B cell (primary cell): ENCODE results near the gene SYCE3. TPM values are rescaled to one million over a fixed set of nuclear protein-coding genes. Genes with fewer than 3 reads are reported as not detected.
A peak's percentile ranks its signal among the peaks of the same experiment; 100 is the strongest.

ENCODE experiments used
- ATAC-seq: fragments of 200-7000 bp; cut with Tn5 transposase; one replicate; pipeline ENCODE4 v1.10.0; 2021; ENCODE audit warnings: low read depth, mild to moderate bottlenecking, moderate number of reproducible peaks, moderate library complexity
- CTCF ChIA-PET: fragments of 350-600 bp; sonication (Branson Sonifier 250); formaldehyde crosslinking; loops from one replicate; lab custom pipeline; 2021; ENCODE audit warnings: antibody characterized with exemption, inconsistent platforms; lab: Charles Lee
- POLR2A ChIA-PET: fragments of 350-600 bp; sonication (Branson Sonifier 250); formaldehyde crosslinking; loops from one replicate; lab custom pipeline; 2021; ENCODE audit warnings: antibody characterized with exemption; lab: Charles Lee
- DNase-seq: peaks from one replicate; pipeline ENCODE4 v3.0.0; 2013
- H2AFZ ChIP-seq: 2 replicates; pipeline ENCODE4 v1.6.1; 2012; ENCODE audit warnings: mild to moderate bottlenecking, low read depth, low read length; ENCODE audit not compliant: insufficient read depth, poor library complexity, severe bottlenecking
- H3K27ac ChIP-seq, 2 donors: 1 replicate in 1 of 2; 2 replicates in 1 of 2; pipeline ENCODE4 v1.5.1; 2012 to 2013; ENCODE audit warnings: low read length in 2 of 2, mild to moderate bottlenecking in 2 of 2, moderate library complexity in 1 of 2
- H3K27me3 ChIP-seq, 4 experiments: fragments of 200-600 bp in 1 of 4; sonication (generic) in 1 of 4; replicated peaks in 1 of 4; 1 replicate in 2 of 4; 2 replicates in 2 of 4; pipeline versions ENCODE4 v1.6.1 to v1.7.0; 2013 to 2016; ENCODE audit warnings: low read length in 3 of 4, mild to moderate bottlenecking in 2 of 4, mixed read lengths in 1 of 4, moderate library complexity in 1 of 4; ENCODE audit not compliant: insufficient read depth in 4 of 4, control insufficient read depth in 3 of 4; ENCODE audit errors: control extremely low read depth in 1 of 4
- H3K36me3 ChIP-seq, 2 experiments: replicated peaks in 1 of 2; 1 replicate in 1 of 2; 2 replicates in 1 of 2; pipeline versions ENCODE4 v1.6.1 to v1.7.1; 2013; ENCODE audit warnings: low read length in 1 of 2; ENCODE audit not compliant: insufficient read depth in 2 of 2, control insufficient read depth in 1 of 2; ENCODE audit errors: control extremely low read depth in 1 of 2, extremely low read depth in 1 of 2
- H3K4me1 ChIP-seq, 2 donors: fragments of 200-600 bp in 1 of 2; sonication (generic) in 1 of 2; 1 replicate in 1 of 2; 2 replicates in 1 of 2; pipeline versions ENCODE4 v1.5.1 to v1.6.1; 2013 to 2017; ENCODE audit warnings: low read length in 2 of 2; ENCODE audit not compliant: control insufficient read depth in 2 of 2, insufficient read depth in 2 of 2
- H3K4me2 ChIP-seq: replicated peaks from 2 replicates; pipeline ENCODE3; 2012; ENCODE audit warnings: mild to moderate bottlenecking, low read depth, low read length; ENCODE audit not compliant: poor library complexity, severe bottlenecking
- H3K4me3 ChIP-seq, 5 experiments: fragments of 200-600 bp in 1 of 5; sonication (generic) in 1 of 5; 1 replicate in 3 of 5; 2 replicates in 2 of 5; pipeline versions ENCODE4 v1.5.1 to v1.7.0; 2011 to 2016; ENCODE audit warnings: low read length in 4 of 5, mild to moderate bottlenecking in 4 of 5, low read depth in 2 of 5, control low read depth in 1 of 5, moderate library complexity in 1 of 5; ENCODE audit not compliant: insufficient read depth in 1 of 5; ENCODE audit errors: control extremely low read depth in 1 of 5, extremely low read depth in 1 of 5
- H3K79me2 ChIP-seq: fragments of 200-600 bp; sonication (generic); one replicate; pipeline ENCODE4 v1.6.0; 2016; ENCODE audit warnings: low read length; ENCODE audit not compliant: control insufficient read depth, insufficient read depth
- H3K9ac ChIP-seq: fragments of 200-600 bp; sonication (generic); 2 replicates; pipeline ENCODE4 v1.6.1; 2017; ENCODE audit warnings: mild to moderate bottlenecking, low read length, moderate library complexity
- H3K9me3 ChIP-seq, 3 donors: one replicate each; pipeline versions ENCODE4 v1.6.1 to v1.7.1; 2013; ENCODE audit warnings: low read length in 2 of 3; ENCODE audit not compliant: control insufficient read depth in 2 of 3, insufficient read depth in 1 of 3; ENCODE audit errors: control extremely low read depth in 1 of 3
- H4K20me1 ChIP-seq: 2 replicates; pipeline ENCODE4 v1.6.0; 2012; ENCODE audit warnings: mild to moderate bottlenecking, low read length; ENCODE audit not compliant: insufficient read depth, control insufficient read depth, poor library complexity, severe bottlenecking
- H3K27ac Mint-ChIP-seq: one replicate; pipeline ENCODE4 v1.8.0; 2021; ENCODE audit warnings: mixed read lengths
- H3K27me3 Mint-ChIP-seq: one replicate; pipeline ENCODE4 v1.8.0; 2021; ENCODE audit warnings: mixed read lengths
- H3K4me1 Mint-ChIP-seq: one replicate; pipeline ENCODE4 v1.8.0; 2021; ENCODE audit warnings: mixed read lengths
- H3K4me3 Mint-ChIP-seq: one replicate; pipeline ENCODE4 v1.8.0; 2021; ENCODE audit warnings: mixed read lengths
- H3K9me3 Mint-ChIP-seq: one replicate; pipeline ENCODE4 v1.8.0; 2022; ENCODE audit warnings: mixed read lengths; ENCODE audit not compliant: insufficient read depth
- EZH2 ChIP-seq: IDR thresholded peaks from 2 replicates; pipeline ENCODE4 v1.6.1; 2012; ENCODE audit warnings: borderline replicate concordance, low read depth, mild to moderate bottlenecking, moderate library complexity, low read length; ENCODE audit not compliant: insufficient read depth, poor library complexity, severe bottlenecking
- WGBS: methylation state at CpG from one replicate; pipeline ENCODE4 v1.1.5; 2013; ENCODE audit warnings: missing lambda C conversion rate; ENCODE audit not compliant: insufficient coverage; 5-methylcytosine and 5-hydroxymethylcytosine counted together
- intact Hi-C: fragments of 100-400 bp; cut with micrococcal nuclease; formaldehyde crosslinking; loops from one replicate; pipeline ENCODE4 v1.10.0; 2022
- polyA plus RNA-seq: library from polyadenylated mRNA; depleted of rRNA; stranded (reverse); fragments of >200 nt; gene quantifications from 2 replicates; pipeline ENCODE4 v1.2.3, GENCODE V29; 2012
- total RNA-seq, 2 donors: library from RNA; stranded (reverse); fragments of 120-200 nt in 1 of 2; gene quantifications; 1 replicate in 1 of 2; 2 replicates in 1 of 2; pipeline versions ENCODE4 v1.2.3 to v1.2.4, GENCODE V29; 2013 to 2022
- TF ChIP-seq, protein P1 (sequence below): fragments of 200-600 bp; IDR thresholded peaks from one replicate; pipeline ENCODE4 v1.8.0; 2022; ENCODE audit warnings: antibody characterized with exemption, mild to moderate bottlenecking

Gene SYCE3
- total and polyA plus RNA-seq, 2 donors (not counting 1 experiment from before 2014, with no cell fraction given): not detected

DNA sequence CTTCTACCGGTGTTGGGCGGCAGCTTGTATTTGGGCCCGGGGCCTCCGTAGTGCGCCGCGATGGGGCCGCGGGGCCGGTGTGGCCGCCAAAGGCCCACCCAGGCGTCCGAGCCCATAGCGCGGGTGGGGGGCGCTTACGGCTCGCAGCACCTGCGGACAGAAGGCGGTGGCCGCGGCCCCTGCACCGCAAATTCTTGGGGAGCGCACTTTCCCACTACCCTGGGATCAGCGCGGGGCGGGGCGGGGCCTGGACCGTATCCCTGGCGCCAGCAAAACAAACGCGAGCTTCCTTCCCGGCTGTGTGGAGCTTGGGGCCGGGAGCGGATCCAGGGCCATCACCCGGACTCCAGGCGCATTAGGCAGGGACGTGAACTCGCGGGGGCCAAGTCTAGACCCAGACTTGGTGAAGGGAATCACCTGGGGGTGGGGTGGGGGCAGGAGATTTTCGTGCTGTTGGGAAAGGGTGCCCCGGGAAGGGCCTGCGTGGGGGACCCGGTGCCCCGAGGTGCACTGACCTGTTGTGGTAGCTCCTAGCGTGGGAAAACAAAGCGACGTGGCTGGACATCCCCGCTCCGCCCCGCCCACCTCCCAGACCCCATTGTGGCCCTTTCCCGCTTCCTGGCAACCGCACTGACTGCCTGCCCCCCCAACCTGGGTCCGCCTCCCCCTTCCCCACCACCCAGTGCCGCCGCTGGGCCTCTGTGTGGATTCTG lies 30.6 kb downstream of the SYCE3 start:
- H3K4me3 Mint-ChIP-seq: peak overlapping the region; percentile 95
- ATAC-seq (no peak), DNase-seq (no peak)
- peaks cover 18 to 65% of the 10 kb centered on the region in 2 donors for H3K4me1 ChIP-seq
- peak overlapping the region; percentile 97 for H3K9ac ChIP-seq
- ChIA-PET CTCF (interaction anchor here (0.8 to 2.1 kb wide), 2 partner anchors 9 to 93 kb away, joined by 3 to 7 read pairs; no protein-coding TSS in a partner anchor), POLR2A (interaction anchor here (0.6 to 4.6 kb wide), 10 partner anchors 8 to 578 kb away, joined by 3 to 40 read pairs (median 6); partner anchors contain the start of genes LMF2, NCAPH2 and SYCE3)
- peak overlapping the region; percentile 84 for H3K4me2 ChIP-seq
- no peaks in the 10 kb centered on the region for H3K36me3 ChIP-seq
- H2AFZ ChIP-seq: peak overlapping the region; percentile 62
- no peaks in the 10 kb centered on the region for H3K9me3 Mint-ChIP-seq
- H3K4me3 ChIP-seq: peak overlapping the region in 4 of 5 experiments; percentile 87 to 95 (median 95)
- TF ChIP-seq EZH2: no peak
- TF ChIP-seq, protein P1, sequence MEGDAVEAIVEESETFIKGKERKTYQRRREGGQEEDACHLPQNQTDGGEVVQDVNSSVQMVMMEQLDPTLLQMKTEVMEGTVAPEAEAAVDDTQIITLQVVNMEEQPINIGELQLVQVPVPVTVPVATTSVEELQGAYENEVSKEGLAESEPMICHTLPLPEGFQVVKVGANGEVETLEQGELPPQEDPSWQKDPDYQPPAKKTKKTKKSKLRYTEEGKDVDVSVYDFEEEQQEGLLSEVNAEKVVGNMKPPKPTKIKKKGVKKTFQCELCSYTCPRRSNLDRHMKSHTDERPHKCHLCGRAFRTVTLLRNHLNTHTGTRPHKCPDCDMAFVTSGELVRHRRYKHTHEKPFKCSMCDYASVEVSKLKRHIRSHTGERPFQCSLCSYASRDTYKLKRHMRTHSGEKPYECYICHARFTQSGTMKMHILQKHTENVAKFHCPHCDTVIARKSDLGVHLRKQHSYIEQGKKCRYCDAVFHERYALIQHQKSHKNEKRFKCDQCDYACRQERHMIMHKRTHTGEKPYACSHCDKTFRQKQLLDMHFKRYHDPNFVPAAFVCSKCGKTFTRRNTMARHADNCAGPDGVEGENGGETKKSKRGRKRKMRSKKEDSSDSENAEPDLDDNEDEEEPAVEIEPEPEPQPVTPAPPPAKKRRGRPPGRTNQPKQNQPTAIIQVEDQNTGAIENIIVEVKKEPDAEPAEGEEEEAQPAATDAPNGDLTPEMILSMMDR: no peak
- H3K27me3 Mint-ChIP-seq: no peaks in the 10 kb centered on the region
- H3K27ac Mint-ChIP-seq: peak overlapping the region; percentile 99
- WGBS: 2% methylated on average over 46 of the region's 56 CpGs
- H3K4me1 Mint-ChIP-seq: peaks cover 51% of the 10 kb centered on the region
- peaks cover 17% of the 10 kb centered on the region for H3K79me2 ChIP-seq
- intact Hi-C loops: loop anchor here (1.0 kb wide), 3 partner anchors 7 to 89 kb away; partner anchors contain the start of gene SYCE3
- peaks cover 0 to 9% (median 0%) of the 10 kb centered on the region in 3 donors for H3K9me3 ChIP-seq
- no peaks in the 10 kb centered on the region for H4K20me1 ChIP-seq
- peak overlapping the region; percentile 99 to 100 for H3K27ac ChIP-seq
- H3K27me3 ChIP-seq: no peaks in the 10 kb centered on the region
